Sigmoid colon (tissue), 7 donors: ENCODE measurements around the gene NECTIN2. TPM values are rescaled to one million over a fixed set of nuclear protein-coding genes. Genes with fewer than 3 reads are reported as not detected.
"Not testable (repeated sequence)": the region's sequence is repeated elsewhere in the genome, so short reads cannot be mapped to it uniquely, and the experiment has no call there.

Experiments used
- DNase-seq: peaks from one replicate; pipeline ENCODE4 v3.0.0-alpha.2; 2019
- H3K27ac ChIP-seq, 4 donors: fragments of 200-600 bp; sonication (generic); one replicate each; pipeline ENCODE4 v1.5.1; 2016 to 2019; ENCODE audit warnings: mild to moderate bottlenecking in 1 of 4
- H3K27me3 ChIP-seq, 3 donors: fragments of 200-600 bp; sonication (generic); one replicate each; pipeline ENCODE4 v1.5.1; 2019; ENCODE audit warnings: mild to moderate bottlenecking in 1 of 3
- H3K36me3 ChIP-seq, 4 donors: fragments of 200-600 bp; sonication (generic); one replicate each; pipeline ENCODE4 v1.5.1; 2016 to 2019
- H3K4me1 ChIP-seq, 4 donors: fragments of 200-600 bp; sonication (generic); one replicate each; pipeline ENCODE4 v1.5.1; 2017 to 2019
- H3K4me3 ChIP-seq, 4 donors: fragments of 200-600 bp; sonication (generic); one replicate each; pipeline ENCODE4 v1.5.1; 2017 to 2019; ENCODE audit warnings: mild to moderate bottlenecking in 2 of 4, moderate library complexity in 1 of 4
- H3K9me3 ChIP-seq, 4 donors: fragments of 200-600 bp in 3 of 4; sonication (generic) in 3 of 4; one replicate each; pipeline versions ENCODE4 v1.5.1 to v1.6.1; 2013 to 2019
- EP300 ChIP-seq, 4 donors: sonication (generic); formaldehyde crosslinking; IDR thresholded peaks; one replicate each; pipeline ENCODE4 v1.6.1; 2017; ENCODE audit warnings: antibody characterized with exemption in 4 of 4
- POLR2A ChIP-seq, 2 donors: fragments of 450-650 bp; IDR thresholded peaks; one replicate each; pipeline ENCODE4 v1.6.1; 2016; ENCODE audit warnings: antibody characterized with exemption in 2 of 2, mild to moderate bottlenecking in 2 of 2, moderate library complexity in 2 of 2
- POLR2AphosphoS5 ChIP-seq, 4 donors: sonication (generic); formaldehyde crosslinking; IDR thresholded peaks; one replicate each; pipeline ENCODE4 v1.6.1; 2017; ENCODE audit warnings: antibody characterized with exemption in 4 of 4
- WGBS, 2 donors: extraction: QIAGEN DNeasy Blood & Tissue Kit; methylation state at CpG; one replicate each; pipeline ENCODE4 v1.1.7; 2013; 5-methylcytosine and 5-hydroxymethylcytosine counted together
- intact Hi-C: fragments of 100-400 bp; cut with DNase I; formaldehyde crosslinking; loops from one replicate; pipeline ENCODE4 v1.15.1; 2023
- polyA plus RNA-seq, 3 donors: library from polyadenylated mRNA; stranded (reverse); fragments of 200-250 nt; gene quantifications; one replicate each; pipeline ENCODE4 v1.2.3, GENCODE V29; 2013
- total RNA-seq, 4 donors: library from RNA; depleted of rRNA; stranded (reverse); fragments of >200 nt; gene quantifications; one replicate each; pipeline ENCODE4 v1.1.0, GENCODE V29; 2016
- TF ChIP-seq, protein P1 (sequence below), 4 experiments: fragments of 450-650 bp in 3 of 4; fragments of 200-600 bp in 1 of 4; IDR thresholded peaks; one replicate each; pipeline ENCODE4 v1.5.1; 2016 to 2019; ENCODE audit warnings: antibody characterized with exemption in 4 of 4, mild to moderate bottlenecking in 3 of 4, moderate library complexity in 2 of 4
- donor health status: healthy with polysubstance abuse.
- donor health status: Bipolar disorder and iron deficiency.
- donor health status: healthy.

The NECTIN2 gene
- total and polyA plus RNA-seq, 7 donors, result 15.6 to 68.6 (median 27.3) TPM

DNA sequence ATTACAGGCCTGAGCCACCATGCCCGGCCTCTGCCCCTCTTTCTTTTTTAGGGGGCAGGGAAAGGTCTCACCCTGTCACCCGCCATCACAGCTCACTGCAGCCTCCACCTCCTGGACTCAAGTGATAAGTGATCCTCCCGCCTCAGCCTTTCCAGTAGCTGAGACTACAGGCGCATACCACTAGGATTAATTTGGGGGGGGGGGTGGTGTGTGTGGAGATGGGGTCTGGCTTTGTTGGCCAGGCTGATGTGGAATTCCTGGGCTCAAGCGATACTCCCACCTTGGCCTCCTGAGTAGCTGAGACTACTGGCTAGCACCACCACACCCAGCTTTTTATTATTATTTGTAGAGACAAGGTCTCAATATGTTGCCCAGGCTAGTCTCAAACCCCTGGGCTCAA, 63.7 kb downstream of the NECTIN2 start:
- H3K4me3 ChIP-seq, result no peak overlapping the region
- no peaks in the 10 kb centered on the region for H3K9me3 ChIP-seq
- 88 to 96% methylated on average over 5 of the region's 5 CpGs for WGBS, 2 donors
- no peaks in the 10 kb centered on the region for H3K36me3 ChIP-seq
- H3K27ac ChIP-seq, result no peak overlapping the region
- no peak for DNase-seq
- peaks cover 0 to 23% (median 15%) of the 10 kb centered on the region in 4 donors for H3K4me1 ChIP-seq
- intact Hi-C loops, result no loop called here
- peaks cover 9 to 30% (median 21%) of the 10 kb centered on the region in 3 donors for H3K27me3 ChIP-seq
- TF ChIP-seq POLR2AphosphoS5 (IDR thresholded peaks at IDR 0.05) (no peak), POLR2A (IDR thresholded peaks at IDR 0.05) (no peak), EP300 (IDR thresholded peaks at IDR 0.05) (no peak)
- TF ChIP-seq, protein P1, sequence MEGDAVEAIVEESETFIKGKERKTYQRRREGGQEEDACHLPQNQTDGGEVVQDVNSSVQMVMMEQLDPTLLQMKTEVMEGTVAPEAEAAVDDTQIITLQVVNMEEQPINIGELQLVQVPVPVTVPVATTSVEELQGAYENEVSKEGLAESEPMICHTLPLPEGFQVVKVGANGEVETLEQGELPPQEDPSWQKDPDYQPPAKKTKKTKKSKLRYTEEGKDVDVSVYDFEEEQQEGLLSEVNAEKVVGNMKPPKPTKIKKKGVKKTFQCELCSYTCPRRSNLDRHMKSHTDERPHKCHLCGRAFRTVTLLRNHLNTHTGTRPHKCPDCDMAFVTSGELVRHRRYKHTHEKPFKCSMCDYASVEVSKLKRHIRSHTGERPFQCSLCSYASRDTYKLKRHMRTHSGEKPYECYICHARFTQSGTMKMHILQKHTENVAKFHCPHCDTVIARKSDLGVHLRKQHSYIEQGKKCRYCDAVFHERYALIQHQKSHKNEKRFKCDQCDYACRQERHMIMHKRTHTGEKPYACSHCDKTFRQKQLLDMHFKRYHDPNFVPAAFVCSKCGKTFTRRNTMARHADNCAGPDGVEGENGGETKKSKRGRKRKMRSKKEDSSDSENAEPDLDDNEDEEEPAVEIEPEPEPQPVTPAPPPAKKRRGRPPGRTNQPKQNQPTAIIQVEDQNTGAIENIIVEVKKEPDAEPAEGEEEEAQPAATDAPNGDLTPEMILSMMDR (IDR thresholded peaks at IDR 0.05), result no peak

DNA sequence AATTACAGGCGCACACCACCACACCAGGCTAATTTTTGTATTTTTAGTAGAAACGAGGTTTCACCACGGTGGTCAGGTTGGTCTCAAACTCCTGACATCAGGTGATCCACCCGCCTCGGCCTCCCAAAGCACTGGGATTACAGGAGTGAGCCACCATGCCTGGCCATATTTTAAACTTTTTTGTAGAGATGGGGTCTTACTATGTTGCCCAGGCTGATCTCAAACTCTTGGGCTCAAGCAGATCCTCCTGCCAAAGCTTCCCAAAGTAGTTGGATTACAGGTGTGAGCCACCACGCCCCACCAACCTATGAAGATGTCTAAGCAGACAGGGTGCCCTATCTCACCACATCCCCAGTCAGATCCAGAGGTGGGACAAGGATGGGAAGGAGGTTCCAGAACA, 65.8 kb downstream of the NECTIN2 start:
- intact Hi-C loops, H3K27me3 ChIP-seq, DNase-seq, H3K9me3 ChIP-seq, H3K36me3 ChIP-seq, H3K27ac ChIP-seq, H3K4me3 ChIP-seq: not testable (repeated sequence)
- WGBS, 2 donors, result 86 to 90% methylated on average over 6 of the region's 6 CpGs
- H3K4me1 ChIP-seq, result peaks cover 0 to 20% (median 16%) of the 10 kb centered on the region in 4 donors

DNA sequence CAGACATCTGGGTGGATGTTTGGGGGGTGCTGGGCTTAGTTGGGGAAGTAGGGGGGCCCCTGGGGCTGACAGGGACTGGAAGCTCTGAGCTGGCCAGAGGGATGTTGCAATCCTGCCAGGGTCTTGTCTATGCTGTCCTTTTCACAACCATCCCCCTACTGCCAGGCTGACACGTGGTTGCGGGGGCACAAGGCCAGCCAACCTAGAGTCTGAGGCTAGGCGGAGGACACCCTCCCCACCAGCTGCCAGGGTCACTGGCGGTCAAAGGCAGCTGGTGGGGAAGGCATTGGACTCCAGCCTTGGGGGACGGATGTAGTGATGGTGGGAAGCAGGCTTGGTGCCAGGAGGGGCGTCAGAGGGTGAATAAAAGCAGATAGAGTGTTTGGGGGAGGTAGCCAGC, 66.8 kb downstream of the NECTIN2 start:
- Histone ChIP-seq H3K36me3 (no peaks in the 10 kb centered on the region), H3K9me3 (no peaks in the 10 kb centered on the region), H3K27ac (no peak overlapping the region), H3K27me3 (no peaks in the 10 kb centered on the region), H3K4me3 (no peak overlapping the region), H3K4me1 (peaks cover 0 to 20% (median 16%) of the 10 kb centered on the region in 4 donors)
- intact Hi-C loops, result no loop called here
- peak; percentile 79 for DNase-seq
- WGBS, 2 donors, result 67 to 72% methylated on average over 6 of the region's 6 CpGs
- TF ChIP-seq POLR2A (IDR thresholded peaks at IDR 0.05), result no peak
- no peak for TF ChIP-seq POLR2AphosphoS5 (IDR thresholded peaks at IDR 0.05)
- TF ChIP-seq, protein P1 (IDR thresholded peaks at IDR 0.05), result no peak
- no peak for TF ChIP-seq EP300 (IDR thresholded peaks at IDR 0.05)

DNA sequence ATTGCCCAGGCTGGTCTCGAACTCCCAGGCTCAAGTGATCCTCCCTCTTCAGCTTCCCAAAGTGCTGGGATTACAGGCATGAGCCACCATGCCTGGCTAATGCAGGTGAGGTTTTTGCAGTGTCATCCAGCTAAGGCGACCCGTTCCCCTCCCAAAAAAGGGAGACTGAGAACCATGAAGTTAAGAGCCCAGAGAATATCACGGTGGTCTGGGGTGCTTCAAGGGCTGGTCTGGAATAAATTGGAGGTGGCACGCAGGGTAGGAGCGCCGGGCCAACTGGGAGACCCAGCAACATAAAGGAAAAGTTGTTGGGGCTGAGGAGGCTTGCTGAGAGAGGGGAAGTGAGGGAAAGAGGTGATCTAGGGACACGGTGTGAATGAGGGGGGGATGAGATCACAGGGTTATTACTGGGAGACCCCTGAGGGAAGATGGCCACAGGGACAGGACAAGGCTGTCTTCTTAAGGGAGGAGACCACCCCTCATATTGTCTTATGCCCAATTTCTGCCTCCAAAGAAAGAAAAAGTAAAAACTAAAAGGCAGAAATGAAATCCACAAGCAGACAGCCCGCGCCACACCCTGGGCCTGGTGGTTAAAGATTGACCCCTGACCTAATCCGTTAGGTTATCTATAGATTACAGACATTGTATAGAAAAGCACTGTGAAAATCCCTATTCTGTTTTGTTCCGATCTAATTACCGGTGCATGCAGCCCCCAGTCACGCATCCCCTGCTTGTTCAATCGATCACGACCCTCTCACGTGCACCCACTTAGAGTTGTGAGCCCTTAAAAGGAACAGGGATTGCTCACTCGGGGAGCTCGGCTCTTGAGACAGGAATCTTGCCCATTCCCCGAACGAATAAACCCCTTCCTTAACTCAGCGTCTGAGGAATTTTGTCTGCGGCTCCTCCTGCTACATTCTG, 67.7 kb downstream of the NECTIN2 start:
- H3K4me1 ChIP-seq, result peaks cover 0 to 20% (median 16%) of the 10 kb centered on the region in 4 donors
- 41 to 56% methylated on average over 23 of the region's 23 CpGs for WGBS, 2 donors
- H3K36me3 ChIP-seq, H3K27me3 ChIP-seq, H3K4me3 ChIP-seq, intact Hi-C loops, H3K9me3 ChIP-seq, H3K27ac ChIP-seq, DNase-seq: not testable (repeated sequence)

DNA sequence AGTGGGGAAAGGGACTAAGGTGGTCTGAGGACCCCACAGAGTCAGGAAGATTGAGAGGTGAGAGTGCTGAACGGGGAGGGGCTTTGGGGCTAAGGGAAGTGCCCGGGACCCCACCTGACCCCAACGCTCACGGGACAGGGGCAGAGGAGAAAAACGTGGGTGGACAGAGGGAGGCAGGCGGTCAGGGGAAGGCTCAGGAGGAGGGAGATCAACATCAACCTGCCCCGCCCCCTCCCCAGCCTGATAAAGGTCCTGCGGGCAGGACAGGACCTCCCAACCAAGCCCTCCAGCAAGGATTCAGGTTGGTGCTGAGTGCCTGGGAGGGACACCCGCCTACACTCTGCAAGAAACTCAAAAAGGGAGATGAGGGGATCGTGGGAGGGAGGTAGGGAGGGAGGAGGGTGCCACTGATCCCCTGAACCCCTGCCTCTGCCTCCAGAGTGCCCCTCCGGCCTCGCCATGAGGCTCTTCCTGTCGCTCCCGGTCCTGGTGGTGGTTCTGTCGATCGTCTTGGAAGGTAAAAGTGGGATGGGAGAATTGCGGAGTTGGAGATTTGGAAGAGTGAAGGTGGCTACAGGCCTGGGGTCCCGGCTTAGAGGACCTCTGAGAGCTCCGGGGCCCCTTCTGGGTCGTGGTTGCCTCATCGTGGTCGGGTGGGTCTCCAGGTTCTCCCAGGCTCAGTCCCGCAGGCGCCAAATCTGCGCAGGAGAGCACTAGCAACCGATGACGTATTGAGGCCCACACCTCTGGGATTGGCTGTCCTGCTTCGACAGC, 68.5 kb downstream of the NECTIN2 start, which contains the start of gene APOC1:
Gene APOC1, plus strand, starts transcription at position 176 of the 774 bp plus-strand sequence. Its CDS starts 284 bp downstream, at position 460.
- intact Hi-C loops, H3K27me3 ChIP-seq, H3K9me3 ChIP-seq, H3K36me3 ChIP-seq: not testable (repeated sequence)
- WGBS, 2 donors, result 5 to 6% methylated on average over 27 to 28 of the region's 28 CpGs
- Histone ChIP-seq H3K4me3 (peak within 1 kb of the TSS; percentile 24 to 51 (median 47)), H3K27ac (peak within 1 kb of the TSS in 2 of 4 donors; percentile 32 to 34), H3K4me1 (peaks cover 0 to 20% (median 16%) of the 10 kb centered on the region in 4 donors)
- peak; percentile 93 for DNase-seq

DNA sequence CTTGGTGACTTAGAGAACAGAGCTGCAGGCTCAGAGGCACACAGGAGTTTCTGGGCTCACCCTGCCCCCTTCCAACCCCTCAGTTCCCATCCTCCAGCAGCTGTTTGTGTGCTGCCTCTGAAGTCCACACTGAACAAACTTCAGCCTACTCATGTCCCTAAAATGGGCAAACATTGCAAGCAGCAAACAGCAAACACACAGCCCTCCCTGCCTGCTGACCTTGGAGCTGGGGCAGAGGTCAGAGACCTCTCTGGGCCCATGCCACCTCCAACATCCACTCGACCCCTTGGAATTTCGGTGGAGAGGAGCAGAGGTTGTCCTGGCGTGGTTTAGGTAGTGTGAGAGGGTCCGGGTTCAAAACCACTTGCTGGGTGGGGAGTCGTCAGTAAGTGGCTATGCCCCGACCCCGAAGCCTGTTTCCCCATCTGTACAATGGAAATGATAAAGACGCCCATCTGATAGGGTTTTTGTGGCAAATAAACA, 78.2 kb downstream of the NECTIN2 start:
- intact Hi-C loops, result no loop called here
- TF ChIP-seq POLR2A (IDR thresholded peaks at IDR 0.05) (no peak), EP300 (IDR thresholded peaks at IDR 0.05) (no peak), POLR2AphosphoS5 (IDR thresholded peaks at IDR 0.05) (no peak)
- TF ChIP-seq, protein P1 (IDR thresholded peaks at IDR 0.05), result no peak
- Histone ChIP-seq H3K9me3 (no peaks in the 10 kb centered on the region), H3K36me3 (no peaks in the 10 kb centered on the region), H3K4me1 (peaks cover 0 to 13% (median 9%) of the 10 kb centered on the region in 4 donors), H3K27ac (peak overlapping the region in 2 of 4 donors; percentile 14 to 55), H3K4me3 (no peak overlapping the region), H3K27me3 (no peaks in the 10 kb centered on the region)
- DNase-seq, result no peak
- WGBS, 2 donors, result 69 to 75% methylated on average over 8 of the region's 8 CpGs
